IMR-90 (cell line): ENCODE results near the gene PHETA1. TPM values are rescaled to one million over a fixed set of nuclear protein-coding genes. Genes with fewer than 3 reads are reported as not detected.

Experiments
- ATAC-seq: fragments of 200-7000 bp; cut with Tn5 transposase; 2 replicates; pipeline ENCODE4 v1.9.1; 2020; ENCODE audit warnings: low read depth, mild to moderate bottlenecking, moderate library complexity
- BruUV-seq: library from RNA; stranded (reverse); fragments of 400-500 nt; replicated peaks from 2 replicates; lab custom pipeline; 2021; lab: Mats Ljungman, UMichigan
- CTCF ChIA-PET: fragments of 300-600 bp; formaldehyde crosslinking; extraction: SDS; loops from one replicate; lab custom pipeline; 2021; ENCODE audit warnings: antibody characterized with exemption; lab: Yijun Ruan, JAX
- POLR2A ChIA-PET: fragments of 300-600 bp; sonication (Branson Sonifier 250); formaldehyde crosslinking; loops from one replicate; lab custom pipeline; 2022; ENCODE audit warnings: antibody characterized with exemption; ENCODE audit not compliant: unreplicated experiment; lab: Charles Lee
- DNase-seq: peaks from one replicate; pipeline ENCODE4 v3.0.0; 2013
- H2AFZ ChIP-seq: replicated peaks from 2 replicates; pipeline ENCODE3; 2013; ENCODE audit warnings: low read length, mild to moderate bottlenecking; ENCODE audit not compliant: poor library complexity
- H2AK5ac ChIP-seq: 2 replicates; pipeline ENCODE4 v1.6.1; 2013; ENCODE audit warnings: low read depth, low read length, inconsistent platforms
- H2AK9ac ChIP-seq: replicated peaks from 2 replicates; pipeline ENCODE3; 2013; ENCODE audit warnings: mild to moderate bottlenecking, low read depth, low read length, moderate library complexity; ENCODE audit not compliant: poor library complexity
- H2BK120ac ChIP-seq: 2 replicates; pipeline ENCODE4 v1.6.1; 2013; ENCODE audit warnings: low read depth, low read length, inconsistent platforms
- H2BK15ac ChIP-seq: 3 replicates; pipeline ENCODE4 v1.6.1; 2013; ENCODE audit warnings: low read depth, low read length, inconsistent platforms
- H2BK20ac ChIP-seq: 2 replicates; pipeline ENCODE4 v1.6.1; 2013; ENCODE audit warnings: low read depth, mild to moderate bottlenecking, inconsistent platforms, low read length, moderate library complexity
- H2BK5ac ChIP-seq: 2 replicates; pipeline ENCODE4 v1.6.1; 2013; ENCODE audit warnings: mild to moderate bottlenecking, low read depth, low read length, inconsistent platforms; ENCODE audit not compliant: poor library complexity, severe bottlenecking
- H3K14ac ChIP-seq: replicated peaks from 2 replicates; pipeline ENCODE4 v1.6.1; 2013; ENCODE audit warnings: low read depth, low read length, inconsistent platforms
- H3K18ac ChIP-seq: 2 replicates; pipeline ENCODE4 v1.6.1; 2013; ENCODE audit warnings: low read depth, low read length, control low read depth
- H3K23ac ChIP-seq: 2 replicates; pipeline ENCODE4 v1.6.1; 2013; ENCODE audit warnings: low read depth, low read length, inconsistent platforms
- H3K27ac ChIP-seq: 2 replicates; pipeline ENCODE4 v1.5.1; 2013; ENCODE audit warnings: mild to moderate bottlenecking, control low read depth, low read length; ENCODE audit not compliant: insufficient read depth
- H3K27me3 ChIP-seq: 2 replicates; pipeline ENCODE4 v1.6.1; 2013; ENCODE audit warnings: low read length; ENCODE audit not compliant: control insufficient read depth, insufficient read depth
- H3K36me3 ChIP-seq: 2 replicates; pipeline ENCODE4 v1.6.1; 2013; ENCODE audit warnings: low read length, mixed read lengths; ENCODE audit not compliant: control insufficient read depth, insufficient read depth
- H3K4ac ChIP-seq: 2 replicates; pipeline ENCODE4 v1.6.1; 2013; ENCODE audit warnings: low read depth, low read length, inconsistent platforms
- H3K4me1 ChIP-seq: 2 replicates; pipeline ENCODE4 v1.6.1; 2013; ENCODE audit warnings: low read length, mixed read lengths; ENCODE audit not compliant: control insufficient read depth, insufficient read depth
- H3K4me2 ChIP-seq: 2 replicates; pipeline ENCODE4 v1.6.1; 2013; ENCODE audit warnings: low read depth, mild to moderate bottlenecking, control low read depth, low read length, moderate library complexity
- H3K4me3 ChIP-seq: 2 replicates; pipeline ENCODE4 v1.5.1; 2013; ENCODE audit warnings: low read depth, mild to moderate bottlenecking, control low read depth, low read length, moderate library complexity; ENCODE audit not compliant: insufficient read depth
- H3K56ac ChIP-seq: 2 replicates; pipeline ENCODE4 v1.6.1; 2013; ENCODE audit warnings: low read length, inconsistent platforms; ENCODE audit not compliant: insufficient read depth; ENCODE audit errors: extremely low read depth
- H3K79me1 ChIP-seq, 2 experiments: 2 replicates each; pipeline ENCODE4 v1.6.1; 2013; ENCODE audit warnings: low read length in 2 of 2, inconsistent platforms in 1 of 2, low read depth in 1 of 2
- H3K9ac ChIP-seq: 2 replicates; pipeline ENCODE4 v1.6.1; 2013; ENCODE audit warnings: low read depth, low read length, control low read depth
- H3K9me1 ChIP-seq: 2 replicates; pipeline ENCODE4 v1.6.1; 2013; ENCODE audit warnings: low read length, inconsistent platforms; ENCODE audit not compliant: insufficient read depth
- H3K9me3 ChIP-seq: 2 replicates; pipeline ENCODE4 v1.6.1; 2013; ENCODE audit warnings: low read length; ENCODE audit not compliant: control insufficient read depth, insufficient read depth
- H4K20me1 ChIP-seq: 2 replicates; pipeline ENCODE4 v1.6.1; 2013; ENCODE audit warnings: low read length, inconsistent platforms; ENCODE audit not compliant: insufficient read depth
- H4K5ac ChIP-seq: 2 replicates; pipeline ENCODE4 v1.6.1; 2013; ENCODE audit warnings: mild to moderate bottlenecking, low read depth, low read length, control low read depth
- H4K8ac ChIP-seq, 2 experiments: 2 replicates each; pipeline ENCODE4 v1.6.1; 2013; ENCODE audit warnings: low read depth in 2 of 2, low read length in 2 of 2, control low read depth in 1 of 2, inconsistent platforms in 1 of 2
- H4K91ac ChIP-seq: 2 replicates; pipeline ENCODE4 v1.6.1; 2013; ENCODE audit warnings: low read depth, low read length, inconsistent platforms; ENCODE audit not compliant: insufficient read depth
- BHLHE40 ChIP-seq: fragments of 150-350 bp; IDR thresholded peaks from 2 replicates; pipeline ENCODE4 v1.6.1; 2016; ENCODE audit warnings: mild to moderate bottlenecking, low read depth, low read length
- CEBPB ChIP-seq: IDR thresholded peaks from 2 replicates; pipeline ENCODE4 v1.6.1; 2012; ENCODE audit warnings: low read depth, low read length, improper control_type of control experiment
- CHD1 ChIP-seq: IDR thresholded peaks from 2 replicates; pipeline ENCODE4 v1.6.1; 2012; ENCODE audit warnings: low read depth, low read length, improper control_type of control experiment
- CTCF ChIP-seq: conservative IDR thresholded peaks from 2 replicates; pipeline ENCODE4 v1.5.1; 2012; ENCODE audit warnings: mild to moderate bottlenecking, low read depth, low read length, improper control_type of control experiment
- ELK1 ChIP-seq: fragments of 150-350 bp; IDR thresholded peaks from 2 replicates; pipeline ENCODE4 v1.6.1; 2016; ENCODE audit warnings: low read depth, mild to moderate bottlenecking, low read length, moderate library complexity, borderline replicate concordance
- MAFK ChIP-seq: IDR thresholded peaks from 2 replicates; pipeline ENCODE4 v1.6.1; 2012; ENCODE audit warnings: low read depth, low read length, improper control_type of control experiment
- MAZ ChIP-seq: IDR thresholded peaks from 2 replicates; pipeline ENCODE4 v1.6.1; 2012; ENCODE audit warnings: low read depth, mild to moderate bottlenecking, low read length, improper control_type of control experiment, moderate library complexity, borderline replicate concordance
- MXI1 ChIP-seq: IDR thresholded peaks from 2 replicates; pipeline ENCODE4 v1.6.1; 2012; ENCODE audit warnings: low read depth, mild to moderate bottlenecking, low read length, moderate library complexity, borderline replicate concordance
- NFE2L2 ChIP-seq: fragments of 150-350 bp; IDR thresholded peaks from 2 replicates; pipeline ENCODE4 v1.6.1; 2016; ENCODE audit warnings: low read depth, mild to moderate bottlenecking, low read length
- RAD21 ChIP-seq: IDR thresholded peaks from 2 replicates; pipeline ENCODE4 v1.6.1; 2012; ENCODE audit warnings: low read length, improper control_type of control experiment
- RCOR1 ChIP-seq: IDR thresholded peaks from 2 replicates; pipeline ENCODE4 v1.6.1; 2012; ENCODE audit warnings: mild to moderate bottlenecking, low read length, improper control_type of control experiment; ENCODE audit not compliant: insufficient replicate concordance
- RFX5 ChIP-seq: IDR thresholded peaks from 2 replicates; pipeline ENCODE4 v1.8.0; 2012; ENCODE audit warnings: low read depth, mild to moderate bottlenecking, low read length, moderate library complexity
- USF2 ChIP-seq: fragments of 150-350 bp; IDR thresholded peaks from 2 replicates; pipeline ENCODE4 v1.6.1; 2017; ENCODE audit warnings: mild to moderate bottlenecking, antibody characterized with exemption, low read length, low read depth
- WGBS, 2 experiments: methylation state at CpG; one replicate each; pipeline versions ENCODE4 v1.1.5 to v1.1.7; 2013; ENCODE audit warnings: missing lambda C conversion rate in 2 of 2; ENCODE audit not compliant: insufficient read length in 1 of 2; ENCODE audit errors: extremely low coverage in 2 of 2; 5-methylcytosine and 5-hydroxymethylcytosine counted together
- dilution Hi-C: fragments of 300-500 bp; cut with HindIII; formaldehyde crosslinking; loops from one replicate; pipeline ENCODE4 v1.14.3; 2018; ENCODE audit warnings: low sequenced_read_pairs; ENCODE audit not compliant: unreplicated experiment
- in situ Hi-C: fragments of 300-500 bp; cut with MboI; formaldehyde crosslinking; loops from 3 replicates; pipeline ENCODE4 v1.14.3; 2019; ENCODE audit warnings: low sequenced_read_pairs, inconsistent platforms, mixed read lengths
- intact Hi-C: fragments of 100-400 bp; cut with micrococcal nuclease; formaldehyde crosslinking; loops from 2 replicates; pipeline ENCODE4 v1.10.0; 2022
- polyA plus RNA-seq, 3 experiments: library from polyadenylated mRNA; depleted of rRNA; stranded (reverse); fragments of >200 nt; gene quantifications; 2 replicates each; pipeline ENCODE4 v1.2.3, GENCODE V29; 2012; ENCODE audit warnings: low replicate concordance in 1 of 3
- total RNA-seq: library from RNA; depleted of rRNA; stranded (reverse); fragments of >200 nt; gene quantifications from 2 replicates; pipeline ENCODE4 v1.2.3, GENCODE V29; 2012

PHETA1 gene
- total and polyA plus RNA-seq, 2 of the 4 experiments (the other 2 are of a cell fraction), result 3.2 to 6.6 TPM

DNA sequence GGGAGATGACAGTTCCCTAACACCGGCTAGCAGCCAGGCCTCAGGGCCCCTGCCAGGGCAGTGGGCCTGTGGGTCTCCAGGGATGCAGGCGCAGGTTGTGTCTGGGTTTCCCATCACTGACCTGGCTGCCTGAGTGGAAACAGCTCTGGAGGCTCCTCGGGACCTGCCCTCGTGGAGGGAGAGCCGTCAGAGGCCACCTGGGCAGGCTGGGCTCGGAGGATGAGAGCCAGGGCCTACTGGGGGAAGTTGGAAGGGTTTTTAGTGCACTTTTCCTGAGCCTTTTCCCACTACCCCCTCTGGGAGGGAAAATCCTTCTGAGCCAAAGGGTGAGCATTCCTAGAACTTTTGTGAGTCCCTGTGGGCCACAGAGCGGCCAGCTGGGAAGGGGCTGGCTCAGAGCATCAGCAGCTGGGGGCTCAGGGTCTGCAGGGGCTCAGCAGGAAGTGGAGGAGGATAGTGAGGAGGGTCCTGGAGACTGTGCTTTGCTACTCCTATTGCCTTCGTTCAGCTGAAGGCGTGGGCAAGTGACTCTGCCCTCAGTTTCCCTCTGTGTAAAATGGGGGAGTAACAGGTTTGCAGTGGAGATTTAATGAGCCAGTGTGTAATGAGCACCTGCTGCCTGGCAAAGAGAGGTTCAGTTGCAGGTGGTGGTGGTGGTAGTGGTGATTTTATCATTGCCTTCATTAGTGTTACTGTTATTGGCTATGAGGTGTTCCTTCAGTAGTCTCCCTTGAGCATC is 38.7 kb upstream of the PHETA1 start:
- dilution Hi-C loops (no loop called here), in situ Hi-C loops (no loop called here), intact Hi-C loops (loop anchor here (2.0 kb wide), 1 partner anchor 43 kb away; no protein-coding TSS in a partner anchor)
- Histone ChIP-seq H4K5ac (no peak overlapping the region), H2AK9ac (peak overlapping the region; percentile 99), H2BK120ac (peak overlapping the region; percentile 45; the same call in 1 of the 2 replicates), H3K4ac (peak overlapping the region; percentile 89), H3K4me2 (peak overlapping the region; percentile 74), H3K27me3 (no peaks in the 10 kb centered on the region), H3K9me3 (no peaks in the 10 kb centered on the region), H4K91ac (peak overlapping the region; percentile 88), H2BK15ac (no peak overlapping the region), H3K4me3 (peak overlapping the region; percentile 55), H3K23ac (peak overlapping the region; percentile 94), H3K4me1 (peaks cover 35% of the 10 kb centered on the region), H3K18ac (no peak overlapping the region), H3K14ac (peak overlapping the region; percentile 97), H2AK5ac (peak overlapping the region; percentile 94), H2AFZ (peak overlapping the region; percentile 69), H3K9me1 (peaks cover 13% of the 10 kb centered on the region), H4K20me1 (peaks cover 23% of the 10 kb centered on the region), H3K56ac (peak overlapping the region; percentile 86; the same call in 1 of the 2 replicates), H3K36me3 (no peaks in the 10 kb centered on the region), H3K79me1 (peaks cover 4 to 59% of the 10 kb centered on the region in 2 experiments; a peak in 3 of 4 replicates), H3K9ac (peak overlapping the region; percentile 89), H4K8ac (peak overlapping the region; percentile 22 to 63; a peak in 3 of 4 replicates), H2BK20ac (peak overlapping the region; percentile 51; the same call in 1 of the 2 replicates), H2BK5ac (peak overlapping the region; percentile 85), H3K27ac (peak overlapping the region; percentile 87)
- CTCF ChIA-PET, result interaction anchor here (1.3 kb wide), 1 partner anchor 44 kb away, joined by 4 read pairs; no protein-coding TSS in a partner anchor
- ATAC-seq (no peak), DNase-seq (no peak)
- POLR2A ChIA-PET, result no interaction called here
- BruUV-seq, result no TSS peak
- 62% methylated on average over 4 of the region's 9 CpGs; no CpG with 5 or more reads in 1 of the 2 experiments for WGBS, 2 experiments
- TF ChIP-seq RCOR1 (no peak), USF2 (no peak), RFX5 (no peak), MXI1 (no peak), CHD1 (no peak), NFE2L2 (no peak), BHLHE40 (no peak), MAZ (no peak), ELK1 (no peak), CTCF (no peak), RAD21 (no peak), CEBPB (no peak), MAFK (no peak)
